ENCODE results near the gene HOOK2. TPM values are rescaled to one million over a fixed set of nuclear protein-coding genes. Genes with fewer than 3 reads are reported as not detected.

Gene HOOK2
- total and polyA plus RNA-seq, 9 of the 15 experiments (the other 6 are each of a cell fraction or from before 2014, with no cell fraction given), result 1.3 to 17.2 (median 9.9) TPM

DNA sequence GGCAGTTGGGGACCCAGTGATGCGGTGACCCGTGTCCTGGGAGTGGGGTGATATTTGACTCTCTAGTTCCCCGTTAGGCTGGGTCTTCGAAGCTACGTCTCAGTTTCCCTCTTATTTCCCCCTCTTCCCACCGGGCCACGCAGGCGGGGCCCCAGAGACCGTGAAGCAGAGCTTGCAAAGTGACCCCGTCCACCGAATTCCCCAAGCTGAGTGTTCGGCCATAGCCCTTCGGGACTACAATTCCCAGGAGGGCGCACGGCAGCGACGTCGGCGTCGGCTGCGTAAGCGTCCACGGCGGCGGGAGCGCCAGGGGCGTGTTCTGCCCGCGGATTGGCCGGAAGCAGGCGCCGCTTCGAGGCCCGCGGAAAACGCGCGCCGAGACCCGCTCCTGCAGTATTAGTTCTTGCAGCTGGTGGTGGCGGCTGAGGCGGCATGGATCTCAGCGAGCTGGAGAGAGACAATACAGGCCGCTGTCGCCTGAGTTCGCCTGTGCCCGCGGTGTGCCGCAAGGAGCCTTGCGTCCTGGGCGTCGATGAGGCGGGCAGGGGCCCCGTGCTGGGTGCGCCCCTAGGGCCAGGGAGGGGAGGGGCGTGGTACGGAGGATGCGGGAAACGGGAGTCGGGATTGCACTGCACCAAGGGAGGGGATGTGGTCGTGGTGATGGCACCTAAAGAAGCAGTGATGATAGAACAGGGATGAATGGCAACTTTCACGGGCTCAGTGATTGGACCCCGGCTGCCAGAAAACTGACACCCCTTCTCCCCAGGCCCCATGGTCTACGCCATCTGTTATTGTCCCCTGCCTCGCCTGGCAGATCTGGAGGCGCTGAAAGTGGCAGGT, 31.1 kb upstream of the HOOK2 start, which contains the start of gene RNASEH2A (continued):
- TF ChIP-seq, protein P1, sequence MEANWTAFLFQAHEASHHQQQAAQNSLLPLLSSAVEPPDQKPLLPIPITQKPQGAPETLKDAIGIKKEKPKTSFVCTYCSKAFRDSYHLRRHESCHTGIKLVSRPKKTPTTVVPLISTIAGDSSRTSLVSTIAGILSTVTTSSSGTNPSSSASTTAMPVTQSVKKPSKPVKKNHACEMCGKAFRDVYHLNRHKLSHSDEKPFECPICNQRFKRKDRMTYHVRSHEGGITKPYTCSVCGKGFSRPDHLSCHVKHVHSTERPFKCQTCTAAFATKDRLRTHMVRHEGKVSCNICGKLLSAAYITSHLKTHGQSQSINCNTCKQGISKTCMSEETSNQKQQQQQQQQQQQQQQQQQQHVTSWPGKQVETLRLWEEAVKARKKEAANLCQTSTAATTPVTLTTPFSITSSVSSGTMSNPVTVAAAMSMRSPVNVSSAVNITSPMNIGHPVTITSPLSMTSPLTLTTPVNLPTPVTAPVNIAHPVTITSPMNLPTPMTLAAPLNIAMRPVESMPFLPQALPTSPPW (CRISPR knock-in tag; IDR thresholded peaks at IDR 0.05), result peak; percentile 31; the same call in 1 of the 2 replicates
- no peak for TF ChIP-seq TRIM28 (IDR thresholded peaks at IDR 0.05)
- TF ChIP-seq ZNF224 (CRISPR knock-in tag; IDR thresholded peaks at IDR 0.05), result no peak
- TF ChIP-seq HNRNPLL (IDR thresholded peaks at IDR 0.05; ENCODE audit: low read depth, low read length, poor library complexity, severe bottlenecking), result peak; percentile 97
- peak; percentile 83 for TF ChIP-seq ZBTB12 (CRISPR knock-in tag; IDR thresholded peaks at IDR 0.05)
- TF ChIP-seq, protein P2, sequence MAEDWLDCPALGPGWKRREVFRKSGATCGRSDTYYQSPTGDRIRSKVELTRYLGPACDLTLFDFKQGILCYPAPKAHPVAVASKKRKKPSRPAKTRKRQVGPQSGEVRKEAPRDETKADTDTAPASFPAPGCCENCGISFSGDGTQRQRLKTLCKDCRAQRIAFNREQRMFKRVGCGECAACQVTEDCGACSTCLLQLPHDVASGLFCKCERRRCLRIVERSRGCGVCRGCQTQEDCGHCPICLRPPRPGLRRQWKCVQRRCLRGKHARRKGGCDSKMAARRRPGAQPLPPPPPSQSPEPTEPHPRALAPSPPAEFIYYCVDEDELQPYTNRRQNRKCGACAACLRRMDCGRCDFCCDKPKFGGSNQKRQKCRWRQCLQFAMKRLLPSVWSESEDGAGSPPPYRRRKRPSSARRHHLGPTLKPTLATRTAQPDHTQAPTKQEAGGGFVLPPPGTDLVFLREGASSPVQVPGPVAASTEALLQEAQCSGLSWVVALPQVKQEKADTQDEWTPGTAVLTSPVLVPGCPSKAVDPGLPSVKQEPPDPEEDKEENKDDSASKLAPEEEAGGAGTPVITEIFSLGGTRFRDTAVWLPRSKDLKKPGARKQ (CRISPR knock-in tag; IDR thresholded peaks at IDR 0.05), result no peak
- no peak for TF ChIP-seq RAD51 (IDR thresholded peaks at IDR 0.05; ENCODE audit: borderline replicate concordance, low read depth)
- no peak for TF ChIP-seq ZBTB49 (CRISPR knock-in tag; IDR thresholded peaks at IDR 0.05; ENCODE audit: borderline replicate concordance)
- TF ChIP-seq SRSF3 (IDR thresholded peaks at IDR 0.05; ENCODE audit: insufficient read depth, low read length), result no peak
- TF ChIP-seq, protein P3, sequence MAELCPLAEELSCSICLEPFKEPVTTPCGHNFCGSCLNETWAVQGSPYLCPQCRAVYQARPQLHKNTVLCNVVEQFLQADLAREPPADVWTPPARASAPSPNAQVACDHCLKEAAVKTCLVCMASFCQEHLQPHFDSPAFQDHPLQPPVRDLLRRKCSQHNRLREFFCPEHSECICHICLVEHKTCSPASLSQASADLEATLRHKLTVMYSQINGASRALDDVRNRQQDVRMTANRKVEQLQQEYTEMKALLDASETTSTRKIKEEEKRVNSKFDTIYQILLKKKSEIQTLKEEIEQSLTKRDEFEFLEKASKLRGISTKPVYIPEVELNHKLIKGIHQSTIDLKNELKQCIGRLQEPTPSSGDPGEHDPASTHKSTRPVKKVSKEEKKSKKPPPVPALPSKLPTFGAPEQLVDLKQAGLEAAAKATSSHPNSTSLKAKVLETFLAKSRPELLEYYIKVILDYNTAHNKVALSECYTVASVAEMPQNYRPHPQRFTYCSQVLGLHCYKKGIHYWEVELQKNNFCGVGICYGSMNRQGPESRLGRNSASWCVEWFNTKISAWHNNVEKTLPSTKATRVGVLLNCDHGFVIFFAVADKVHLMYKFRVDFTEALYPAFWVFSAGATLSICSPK (IDR thresholded peaks at IDR 0.05; ENCODE audit: borderline replicate concordance), result no peak
- no peak for TF ChIP-seq ZNF696 (CRISPR knock-in tag; conservative IDR thresholded peaks at IDR 0.05)
- TF ChIP-seq JUND (IDR thresholded peaks at IDR 0.05; ENCODE audit: borderline replicate concordance, low read depth, low read length), result no peak; the same call in none of the 2 replicates
- no peak; the same call in 2 of the 3 replicates for TF ChIP-seq JUND (tag; IDR thresholded peaks at IDR 0.05; ENCODE audit: borderline replicate concordance, low read depth, low read length)
- peak; percentile 94 for TF ChIP-seq SAP30 (IDR thresholded peaks at IDR 0.05; ENCODE audit: borderline replicate concordance, insufficient read depth, low read depth, low read length, poor library complexity, severe bottlenecking)
- TF ChIP-seq XRCC5 (IDR thresholded peaks at IDR 0.05; ENCODE audit: low read depth, low read length), result peak; percentile 40
- TF ChIP-seq GABPB1 (CRISPR knock-in tag; IDR thresholded peaks at IDR 0.05), result peak; percentile 88
- TF ChIP-seq RBM25 (IDR thresholded peaks at IDR 0.05; ENCODE audit: low read depth, low read length, severe bottlenecking), result no peak
- 0 out of 2 replicates have a peak, but pooled peaks have one; percentile 18 for TF ChIP-seq CHD2 (IDR thresholded peaks at IDR 0.05; ENCODE audit: low read depth, low read length)
